HL-60 (cell line): ENCODE measurements around the gene HDGFL2.

ENCODE experiments used
- DNase-seq, 2 experiments: peaks; one replicate each; pipeline ENCODE4 v3.0.0-alpha.2; 2010 to 2020; ENCODE audit warnings: low read depth in 1 of 2, low spot score in 1 of 2
- H3K27ac ChIP-seq: fragments of 250-450 bp; sonication (Bioruptor Pico); replicated peaks from 2 replicates; pipeline ENCODE4 v1.5.1; 2020; ENCODE audit warnings: mild to moderate bottlenecking, moderate library complexity
- H3K27me3 ChIP-seq: fragments of 250-450 bp; sonication (Bioruptor Pico); 2 replicates; pipeline ENCODE4 v1.5.1; 2021; ENCODE audit warnings: mild to moderate bottlenecking, moderate library complexity; ENCODE audit not compliant: insufficient read depth, poor library complexity, severe bottlenecking
- H3K4me3 ChIP-seq: replicated peaks from 2 replicates; pipeline ENCODE4 v1.5.1; 2011; ENCODE audit warnings: mild to moderate bottlenecking, control low read depth, low read length; ENCODE audit not compliant: insufficient read depth
- GABPA ChIP-seq: IDR thresholded peaks from 2 replicates; pipeline ENCODE4 v1.6.1; 2012; ENCODE audit warnings: low read depth
- POLR2AphosphoS5 ChIP-seq: IDR thresholded peaks from 2 replicates; pipeline ENCODE4 v1.6.1; 2012; ENCODE audit warnings: low read depth
- SPI1 ChIP-seq: IDR thresholded peaks from 2 replicates; pipeline ENCODE4 v1.6.1; 2012; ENCODE audit warnings: low read depth, mild to moderate bottlenecking, borderline replicate concordance
- TF ChIP-seq, protein P1 (sequence below): IDR thresholded peaks from 2 replicates; pipeline ENCODE4 v1.6.1; 2012; ENCODE audit warnings: low read depth; ENCODE audit not compliant: insufficient replicate concordance
- TF ChIP-seq, protein P2 (sequence below): IDR thresholded peaks from one replicate; pipeline ENCODE4 v1.5.1; 2011; ENCODE audit warnings: low read length, control low read depth, inconsistent platforms; ENCODE audit not compliant: insufficient read depth

Gene HDGFL2

DNA sequence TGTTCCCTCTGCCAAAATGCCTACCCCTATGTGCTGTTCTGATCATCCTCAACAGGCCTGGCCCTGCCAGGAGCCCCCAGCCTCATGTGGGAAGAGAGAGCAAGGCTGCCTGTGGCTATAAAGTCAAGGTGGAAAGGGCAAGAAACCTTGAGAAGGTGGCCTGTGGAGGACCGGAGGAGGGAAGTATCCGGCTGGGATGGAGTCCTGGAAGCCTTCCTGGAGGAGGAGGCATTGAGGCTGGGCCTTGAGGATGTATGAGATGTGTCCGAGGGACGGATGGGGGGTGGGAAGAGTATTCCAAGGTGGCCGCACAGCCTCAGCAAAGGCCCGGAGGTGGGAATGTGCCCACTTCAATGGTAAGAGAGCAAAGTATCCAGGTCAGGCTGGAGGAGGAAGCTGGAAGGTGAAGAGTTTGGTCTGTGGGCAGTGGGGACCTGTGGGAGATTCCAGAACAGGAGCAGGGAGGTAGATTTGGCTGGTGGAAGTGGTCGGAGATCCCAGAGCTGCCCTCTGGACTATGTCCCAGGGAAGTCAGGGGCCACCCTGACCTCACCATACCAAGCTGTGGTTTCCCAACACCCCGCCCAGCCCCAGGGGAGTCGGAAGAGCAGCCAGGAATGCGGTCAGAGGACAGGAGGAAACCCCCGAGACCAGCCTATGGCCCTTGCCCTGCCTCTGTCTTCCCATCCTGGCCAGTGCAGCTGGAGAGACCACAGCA, 49.2 kb downstream of the HDGFL2 start:
- no peak for DNase-seq
- TF ChIP-seq GABPA: no peak
- TF ChIP-seq SPI1: no peak
- TF ChIP-seq, protein P1, sequence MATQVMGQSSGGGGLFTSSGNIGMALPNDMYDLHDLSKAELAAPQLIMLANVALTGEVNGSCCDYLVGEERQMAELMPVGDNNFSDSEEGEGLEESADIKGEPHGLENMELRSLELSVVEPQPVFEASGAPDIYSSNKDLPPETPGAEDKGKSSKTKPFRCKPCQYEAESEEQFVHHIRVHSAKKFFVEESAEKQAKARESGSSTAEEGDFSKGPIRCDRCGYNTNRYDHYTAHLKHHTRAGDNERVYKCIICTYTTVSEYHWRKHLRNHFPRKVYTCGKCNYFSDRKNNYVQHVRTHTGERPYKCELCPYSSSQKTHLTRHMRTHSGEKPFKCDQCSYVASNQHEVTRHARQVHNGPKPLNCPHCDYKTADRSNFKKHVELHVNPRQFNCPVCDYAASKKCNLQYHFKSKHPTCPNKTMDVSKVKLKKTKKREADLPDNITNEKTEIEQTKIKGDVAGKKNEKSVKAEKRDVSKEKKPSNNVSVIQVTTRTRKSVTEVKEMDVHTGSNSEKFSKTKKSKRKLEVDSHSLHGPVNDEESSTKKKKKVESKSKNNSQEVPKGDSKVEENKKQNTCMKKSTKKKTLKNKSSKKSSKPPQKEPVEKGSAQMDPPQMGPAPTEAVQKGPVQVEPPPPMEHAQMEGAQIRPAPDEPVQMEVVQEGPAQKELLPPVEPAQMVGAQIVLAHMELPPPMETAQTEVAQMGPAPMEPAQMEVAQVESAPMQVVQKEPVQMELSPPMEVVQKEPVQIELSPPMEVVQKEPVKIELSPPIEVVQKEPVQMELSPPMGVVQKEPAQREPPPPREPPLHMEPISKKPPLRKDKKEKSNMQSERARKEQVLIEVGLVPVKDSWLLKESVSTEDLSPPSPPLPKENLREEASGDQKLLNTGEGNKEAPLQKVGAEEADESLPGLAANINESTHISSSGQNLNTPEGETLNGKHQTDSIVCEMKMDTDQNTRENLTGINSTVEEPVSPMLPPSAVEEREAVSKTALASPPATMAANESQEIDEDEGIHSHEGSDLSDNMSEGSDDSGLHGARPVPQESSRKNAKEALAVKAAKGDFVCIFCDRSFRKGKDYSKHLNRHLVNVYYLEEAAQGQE: no peak
- TF ChIP-seq POLR2AphosphoS5: no peak
- TF ChIP-seq, protein P2, sequence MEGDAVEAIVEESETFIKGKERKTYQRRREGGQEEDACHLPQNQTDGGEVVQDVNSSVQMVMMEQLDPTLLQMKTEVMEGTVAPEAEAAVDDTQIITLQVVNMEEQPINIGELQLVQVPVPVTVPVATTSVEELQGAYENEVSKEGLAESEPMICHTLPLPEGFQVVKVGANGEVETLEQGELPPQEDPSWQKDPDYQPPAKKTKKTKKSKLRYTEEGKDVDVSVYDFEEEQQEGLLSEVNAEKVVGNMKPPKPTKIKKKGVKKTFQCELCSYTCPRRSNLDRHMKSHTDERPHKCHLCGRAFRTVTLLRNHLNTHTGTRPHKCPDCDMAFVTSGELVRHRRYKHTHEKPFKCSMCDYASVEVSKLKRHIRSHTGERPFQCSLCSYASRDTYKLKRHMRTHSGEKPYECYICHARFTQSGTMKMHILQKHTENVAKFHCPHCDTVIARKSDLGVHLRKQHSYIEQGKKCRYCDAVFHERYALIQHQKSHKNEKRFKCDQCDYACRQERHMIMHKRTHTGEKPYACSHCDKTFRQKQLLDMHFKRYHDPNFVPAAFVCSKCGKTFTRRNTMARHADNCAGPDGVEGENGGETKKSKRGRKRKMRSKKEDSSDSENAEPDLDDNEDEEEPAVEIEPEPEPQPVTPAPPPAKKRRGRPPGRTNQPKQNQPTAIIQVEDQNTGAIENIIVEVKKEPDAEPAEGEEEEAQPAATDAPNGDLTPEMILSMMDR: no peak
- Histone ChIP-seq H3K27me3 (no peaks in the 10 kb centered on the region), H3K4me3 (no peak overlapping the region), H3K27ac (no peak overlapping the region)

DNA sequence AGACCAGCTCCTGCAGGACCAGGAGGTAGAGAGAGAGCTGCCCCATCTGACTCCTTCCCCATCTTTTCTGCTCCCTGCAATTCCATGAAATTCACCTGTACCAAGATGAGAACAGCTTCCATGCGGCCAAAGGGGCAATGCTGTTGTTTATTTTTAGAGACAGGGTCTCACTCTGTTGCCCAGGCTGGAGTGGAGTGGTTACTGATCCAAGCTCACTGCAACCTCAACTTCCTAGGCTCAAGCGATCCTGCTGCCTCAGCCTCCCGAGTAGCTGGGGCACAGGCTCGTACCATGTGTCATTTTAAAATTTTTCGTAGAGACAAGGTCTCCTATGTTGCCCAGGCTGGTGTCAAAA, 49.8 kb downstream of the HDGFL2 start:
- H3K27me3 ChIP-seq: no peaks in the 10 kb centered on the region
- TF ChIP-seq, protein P1: no peak
- TF ChIP-seq, protein P2: no peak
- no peak for TF ChIP-seq SPI1
- TF ChIP-seq POLR2AphosphoS5: no peak
- TF ChIP-seq GABPA: no peak
- no peak overlapping the region for H3K27ac ChIP-seq
- no peak for DNase-seq
- no peak overlapping the region for H3K4me3 ChIP-seq

DNA sequence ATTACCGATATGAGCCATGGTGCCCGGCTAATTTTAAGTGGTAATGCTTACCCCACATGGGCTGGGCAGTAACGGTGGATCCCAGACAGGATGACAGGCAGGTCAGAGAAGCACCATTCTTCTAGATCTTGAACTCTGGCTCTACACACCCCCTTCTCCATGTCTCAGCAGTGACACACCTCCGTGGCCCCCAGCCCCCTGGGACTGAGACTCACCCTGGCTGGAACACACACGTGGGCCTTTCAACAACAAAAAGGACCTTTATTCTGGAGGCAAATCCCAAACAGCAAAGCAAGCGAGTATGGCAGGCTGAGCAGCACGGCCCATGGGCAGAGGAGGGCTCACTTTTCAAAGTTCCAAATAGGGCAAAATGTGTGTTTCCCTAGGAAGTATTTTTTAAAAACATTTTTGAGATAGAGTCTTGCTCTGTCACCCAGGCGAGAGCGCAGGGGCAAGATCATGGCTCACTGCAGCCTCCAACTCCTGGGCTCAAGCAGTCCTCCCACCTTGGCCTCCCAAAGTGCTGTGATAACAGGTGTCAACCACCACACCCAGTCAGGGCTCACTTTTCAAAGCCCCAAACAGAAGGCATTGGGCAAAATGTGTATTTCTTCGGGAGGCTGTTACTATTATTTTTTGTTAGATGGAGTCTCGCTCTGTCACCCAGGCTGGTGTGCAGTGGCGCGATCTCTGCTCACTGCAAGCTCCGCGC, 50.4 kb downstream of the HDGFL2 start:
- TF ChIP-seq GABPA (no peak), POLR2AphosphoS5 (no peak), SPI1 (no peak)
- TF ChIP-seq, protein P2: no peak
- TF ChIP-seq, protein P1: no peak
- Histone ChIP-seq H3K27ac (no peak overlapping the region), H3K27me3 (no peaks in the 10 kb centered on the region), H3K4me3 (no peak overlapping the region)
- DNase-seq: no peak
